ENCODE data around the gene TMEM131. TPM values are rescaled to one million over a fixed set of nuclear protein-coding genes. Genes with fewer than 3 reads are reported as not detected.

Gene TMEM131
- total RNA-seq, 1 experiment from 2014 or later, result 29.6 TPM

DNA sequence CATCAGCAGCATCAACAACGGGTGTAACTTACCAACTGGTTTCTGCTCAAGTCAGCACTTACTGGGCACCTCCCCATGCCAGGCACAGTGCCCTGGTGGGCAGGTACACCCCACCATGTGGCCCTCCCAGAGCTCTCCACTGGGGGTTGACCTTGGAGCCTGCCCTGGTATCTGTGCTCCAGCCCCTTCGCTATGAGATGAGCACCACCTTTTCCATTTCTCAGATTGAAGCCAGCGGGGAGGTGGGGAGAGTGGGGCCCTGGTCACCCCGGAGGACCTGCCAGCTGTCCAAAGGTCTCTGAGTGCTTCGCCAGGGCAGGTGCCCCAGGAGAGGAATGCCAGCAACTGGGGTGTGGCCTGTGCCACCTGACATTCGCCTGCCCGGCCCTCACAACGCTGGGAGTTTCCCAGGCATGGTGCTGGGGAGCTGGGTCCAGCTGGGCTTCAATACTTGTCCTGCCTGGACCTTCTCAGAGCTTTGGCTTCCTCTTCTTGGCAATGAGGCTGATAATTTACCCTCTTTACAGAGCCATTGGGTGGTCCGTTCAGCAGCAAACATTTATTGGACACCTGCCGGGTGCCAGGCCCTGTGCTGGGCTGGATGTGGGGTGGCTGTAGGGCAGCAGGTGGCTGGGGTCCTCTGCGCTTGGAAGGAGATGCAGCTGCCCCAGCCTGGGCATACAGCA lies 288.2 kb downstream of the TMEM131 start:
- no peak for TF ChIP-seq EZH2 (IDR thresholded peaks at IDR 0.05; ENCODE audit: low read depth)
- TF ChIP-seq, protein P1, sequence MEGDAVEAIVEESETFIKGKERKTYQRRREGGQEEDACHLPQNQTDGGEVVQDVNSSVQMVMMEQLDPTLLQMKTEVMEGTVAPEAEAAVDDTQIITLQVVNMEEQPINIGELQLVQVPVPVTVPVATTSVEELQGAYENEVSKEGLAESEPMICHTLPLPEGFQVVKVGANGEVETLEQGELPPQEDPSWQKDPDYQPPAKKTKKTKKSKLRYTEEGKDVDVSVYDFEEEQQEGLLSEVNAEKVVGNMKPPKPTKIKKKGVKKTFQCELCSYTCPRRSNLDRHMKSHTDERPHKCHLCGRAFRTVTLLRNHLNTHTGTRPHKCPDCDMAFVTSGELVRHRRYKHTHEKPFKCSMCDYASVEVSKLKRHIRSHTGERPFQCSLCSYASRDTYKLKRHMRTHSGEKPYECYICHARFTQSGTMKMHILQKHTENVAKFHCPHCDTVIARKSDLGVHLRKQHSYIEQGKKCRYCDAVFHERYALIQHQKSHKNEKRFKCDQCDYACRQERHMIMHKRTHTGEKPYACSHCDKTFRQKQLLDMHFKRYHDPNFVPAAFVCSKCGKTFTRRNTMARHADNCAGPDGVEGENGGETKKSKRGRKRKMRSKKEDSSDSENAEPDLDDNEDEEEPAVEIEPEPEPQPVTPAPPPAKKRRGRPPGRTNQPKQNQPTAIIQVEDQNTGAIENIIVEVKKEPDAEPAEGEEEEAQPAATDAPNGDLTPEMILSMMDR (conservative IDR thresholded peaks at IDR 0.05), result no peak
- H3K36me3 ChIP-seq (ENCODE audit: low read depth), result no peaks in the 10 kb centered on the region
- no peaks in the 10 kb centered on the region for H3K9me3 ChIP-seq (ENCODE audit: insufficient read depth, low read depth)
- H3K27me3 ChIP-seq (ENCODE audit: insufficient read depth, low read depth), result peaks cover 19% of the 10 kb centered on the region; the same call in 1 of the 2 replicates
- no TSS peak for BruUV-seq (replicated peaks)
- no peak overlapping the region for H2AFZ ChIP-seq
- H3K4me2 ChIP-seq, result no peak overlapping the region
- no peak overlapping the region for H3K27ac ChIP-seq
- H3K4me3 ChIP-seq, result no peak overlapping the region
- H3K79me2 ChIP-seq (ENCODE audit: low read depth), result no peaks in the 10 kb centered on the region
- H3K9me2 ChIP-seq (ENCODE audit: insufficient read depth), result no peaks in the 10 kb centered on the region
- POLR2A ChIA-PET (ENCODE audit: unreplicated experiment), result no interaction called here
- intact Hi-C loops (cut with micrococcal nuclease; ENCODE audit: unreplicated experiment), result no loop called here
- H3F3A ChIP-seq (ENCODE audit: insufficient read depth, low read depth), result no peaks in the 10 kb centered on the region
- no peak for DNase-seq
- 0 out of 2 replicates have a peak, but pooled peaks cover 5% of the 10 kb centered on the region for H3K4me1 ChIP-seq (replicated peaks; ENCODE audit: insufficient read depth)
- CTCF ChIA-PET, result no interaction called here
- no peaks in the 10 kb centered on the region for H4K20me1 ChIP-seq (ENCODE audit: insufficient read depth)

DNA sequence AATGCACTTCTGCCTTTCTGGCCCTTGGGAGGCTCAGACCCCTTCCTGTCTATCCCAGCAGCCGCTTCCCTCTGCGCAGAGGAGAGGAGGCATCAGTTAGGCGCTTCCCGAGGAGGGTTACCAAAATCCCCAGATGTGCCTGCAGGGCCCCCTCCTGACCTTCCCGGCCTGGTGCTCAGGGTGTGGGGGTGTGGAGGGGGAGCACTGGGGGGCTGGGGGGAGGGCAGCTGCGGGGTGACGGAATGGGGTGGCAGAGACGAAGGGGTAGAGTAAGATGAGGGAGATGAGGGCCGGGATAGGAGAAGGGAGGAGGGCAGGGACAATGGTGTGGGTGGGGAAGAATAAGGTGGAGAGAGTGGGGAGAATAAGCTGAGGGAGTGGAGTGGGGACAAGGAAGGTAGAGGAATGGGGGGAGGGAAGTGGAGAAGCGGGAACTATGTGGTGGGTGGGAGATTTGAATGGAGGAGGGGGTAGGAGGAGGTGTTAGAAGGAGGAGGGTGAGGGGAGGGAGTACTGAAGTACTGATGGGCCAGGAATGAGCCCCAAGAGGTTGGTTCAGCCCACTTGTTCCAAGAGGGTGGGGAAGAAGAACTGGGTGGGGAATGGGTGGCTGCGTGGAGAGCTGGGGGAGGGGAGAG lies 288.9 kb downstream of the TMEM131 start:
- POLR2A ChIA-PET (ENCODE audit: unreplicated experiment), result no interaction called here
- Histone ChIP-seq H2AFZ (no peak overlapping the region), H3K36me3 (ENCODE audit: low read depth) (no peaks in the 10 kb centered on the region), H3K27ac (no peak overlapping the region), H3K4me2 (no peak overlapping the region), H3K9me3 (ENCODE audit: insufficient read depth, low read depth) (no peaks in the 10 kb centered on the region), H3K4me1 (replicated peaks; ENCODE audit: insufficient read depth) (0 out of 2 replicates have a peak, but pooled peaks cover 5% of the 10 kb centered on the region), H3K9me2 (ENCODE audit: insufficient read depth) (no peaks in the 10 kb centered on the region), H3K4me3 (no peak overlapping the region), H3K79me2 (ENCODE audit: low read depth) (no peaks in the 10 kb centered on the region), H3F3A (ENCODE audit: insufficient read depth, low read depth) (no peaks in the 10 kb centered on the region), H4K20me1 (ENCODE audit: insufficient read depth) (no peaks in the 10 kb centered on the region), H3K27me3 (ENCODE audit: insufficient read depth, low read depth) (peaks cover 19% of the 10 kb centered on the region; the same call in 1 of the 2 replicates)
- TF ChIP-seq, protein P1 (conservative IDR thresholded peaks at IDR 0.05), result no peak
- no peak for TF ChIP-seq EZH2 (IDR thresholded peaks at IDR 0.05; ENCODE audit: low read depth)
- no TSS peak for BruUV-seq (replicated peaks)
- DNase-seq, result no peak
- CTCF ChIA-PET, result no interaction called here
- intact Hi-C loops (cut with micrococcal nuclease; ENCODE audit: unreplicated experiment), result no loop called here

Other genes starting within 250 kb of the TMEM131 start
- not detected in 2 replicates for gene VWA3B, start 91.2 kb upstream of the TMEM131 start, total RNA-seq (2021)

Measured in PC-9 (cell line).